Body of pancreas (tissue), 4 donors: ENCODE data around the gene HSPA1A. TPM values are rescaled to one million over a fixed set of nuclear protein-coding genes. Genes with fewer than 3 reads are reported as not detected.
"Not testable (repeated sequence)": the region's sequence is repeated elsewhere in the genome, so short reads cannot be mapped to it uniquely, and the experiment has no call there.

Experiments used
- ATAC-seq: fragments of 150-250 bp; one replicate; pipeline ENCODE4 v1.9.1; 2016
- DNase-seq, 4 donors: peaks; one replicate each; pipeline ENCODE4 v3.0.0-alpha.2; 2019
- H3K27ac ChIP-seq, 4 donors: fragments of 200-600 bp; sonication (generic); 1 replicate in 3 of 4; 2 replicates in 1 of 4; pipeline versions ENCODE4 v1.5.1 to v1.6.1; 2016 to 2019; ENCODE audit warnings: mild to moderate bottlenecking in 1 of 4, mixed read lengths in 1 of 4, moderate library complexity in 1 of 4
- H3K27me3 ChIP-seq, 2 donors: fragments of 200-600 bp; sonication (generic); one replicate each; pipeline ENCODE4 v1.6.0; 2016; ENCODE audit warnings: mild to moderate bottlenecking in 1 of 2
- H3K36me3 ChIP-seq, 2 donors: fragments of 200-600 bp; sonication (generic); replicated peaks in 1 of 2; 2 replicates each; pipeline ENCODE4 v1.5.1; 2016; ENCODE audit warnings: low read depth in 2 of 2; ENCODE audit not compliant: insufficient read depth in 1 of 2
- H3K4me1 ChIP-seq: fragments of 200-600 bp; sonication (generic); one replicate; pipeline ENCODE4 v1.6.0; 2016
- H3K4me3 ChIP-seq, 2 donors: fragments of 200-600 bp; sonication (generic); 1 replicate in 1 of 2; 2 replicates in 1 of 2; pipeline ENCODE4 v1.5.1; 2016 to 2019
- H3K9me3 ChIP-seq, 3 donors: fragments of 200-600 bp; sonication (generic); 1 replicate in 2 of 3; 2 replicates in 1 of 3; pipeline ENCODE4 v1.5.1; 2016
- POLR2A ChIP-seq, 3 donors: fragments of 450-650 bp; IDR thresholded peaks; one replicate each; pipeline ENCODE4 v1.6.1; 2016; ENCODE audit warnings: antibody characterized with exemption in 3 of 3, mild to moderate bottlenecking in 2 of 3
- whole genome bisulfite sequencing, 2 donors: methylation state at CpG; one replicate each; pipeline ENCODE4 v1.1.5; 2017; 5-methylcytosine and 5-hydroxymethylcytosine counted together
- intact Hi-C: fragments of 100-400 bp; cut with DNase I; formaldehyde crosslinking; loops from one replicate; pipeline ENCODE4 v1.15.1; 2023
- total RNA-seq, 2 donors: library from RNA; depleted of rRNA; stranded (reverse); fragments of >200 nt; gene quantifications; one replicate each; pipeline ENCODE4 v1.1.0, GENCODE V29; 2016
- TF ChIP-seq, protein P1 (sequence below), 7 experiments: fragments of 450-650 bp in 4 of 7; fragments of 200-600 bp in 3 of 7; sonication (generic) in 3 of 7; IDR thresholded peaks; one replicate each; pipeline ENCODE4 v1.5.1; 2016 to 2019; ENCODE audit warnings: antibody characterized with exemption in 7 of 7

HSPA1A gene
- total RNA-seq, 2 donors from 2014 or later = 70.9 to 92.1 TPM

DNA sequence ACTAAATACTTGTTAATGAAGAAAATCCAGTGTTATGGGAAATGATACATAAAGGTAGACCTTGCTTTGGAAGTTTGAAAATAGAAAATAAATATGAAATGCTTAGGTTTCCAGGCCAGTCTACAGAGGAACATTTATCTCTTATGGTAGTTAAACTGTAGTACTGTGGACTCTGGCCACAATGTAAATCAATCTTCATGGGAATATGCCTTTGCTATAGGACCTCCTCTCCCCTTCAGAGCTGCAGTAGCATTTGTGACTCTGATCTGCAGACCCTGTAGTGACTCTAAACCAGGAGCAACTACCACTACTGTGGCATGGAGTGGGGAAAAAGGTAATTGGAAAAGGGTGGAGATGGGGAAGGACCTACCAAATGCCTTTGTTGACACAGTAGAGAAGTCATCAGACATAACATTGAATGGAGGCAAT lies 4.5 kb downstream of the HSPA1A start:
- Histone ChIP-seq H3K27ac (peak overlapping the region in 2 of 4 donors; percentile 51 to 54), H3K9me3 (no peaks in the 10 kb centered on the region), H3K36me3 (no peaks in the 10 kb centered on the region), H3K4me3 (no peak overlapping the region), H3K4me1 (peaks cover 72% of the 10 kb centered on the region), H3K27me3 (no peaks in the 10 kb centered on the region)
- TF ChIP-seq, protein P1, sequence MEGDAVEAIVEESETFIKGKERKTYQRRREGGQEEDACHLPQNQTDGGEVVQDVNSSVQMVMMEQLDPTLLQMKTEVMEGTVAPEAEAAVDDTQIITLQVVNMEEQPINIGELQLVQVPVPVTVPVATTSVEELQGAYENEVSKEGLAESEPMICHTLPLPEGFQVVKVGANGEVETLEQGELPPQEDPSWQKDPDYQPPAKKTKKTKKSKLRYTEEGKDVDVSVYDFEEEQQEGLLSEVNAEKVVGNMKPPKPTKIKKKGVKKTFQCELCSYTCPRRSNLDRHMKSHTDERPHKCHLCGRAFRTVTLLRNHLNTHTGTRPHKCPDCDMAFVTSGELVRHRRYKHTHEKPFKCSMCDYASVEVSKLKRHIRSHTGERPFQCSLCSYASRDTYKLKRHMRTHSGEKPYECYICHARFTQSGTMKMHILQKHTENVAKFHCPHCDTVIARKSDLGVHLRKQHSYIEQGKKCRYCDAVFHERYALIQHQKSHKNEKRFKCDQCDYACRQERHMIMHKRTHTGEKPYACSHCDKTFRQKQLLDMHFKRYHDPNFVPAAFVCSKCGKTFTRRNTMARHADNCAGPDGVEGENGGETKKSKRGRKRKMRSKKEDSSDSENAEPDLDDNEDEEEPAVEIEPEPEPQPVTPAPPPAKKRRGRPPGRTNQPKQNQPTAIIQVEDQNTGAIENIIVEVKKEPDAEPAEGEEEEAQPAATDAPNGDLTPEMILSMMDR (IDR thresholded peaks at IDR 0.05) = no peak
- no peak for TF ChIP-seq POLR2A (IDR thresholded peaks at IDR 0.05)
- intact Hi-C loops = no loop called here
- DNase-seq (no peak), ATAC-seq (no peak)

DNA sequence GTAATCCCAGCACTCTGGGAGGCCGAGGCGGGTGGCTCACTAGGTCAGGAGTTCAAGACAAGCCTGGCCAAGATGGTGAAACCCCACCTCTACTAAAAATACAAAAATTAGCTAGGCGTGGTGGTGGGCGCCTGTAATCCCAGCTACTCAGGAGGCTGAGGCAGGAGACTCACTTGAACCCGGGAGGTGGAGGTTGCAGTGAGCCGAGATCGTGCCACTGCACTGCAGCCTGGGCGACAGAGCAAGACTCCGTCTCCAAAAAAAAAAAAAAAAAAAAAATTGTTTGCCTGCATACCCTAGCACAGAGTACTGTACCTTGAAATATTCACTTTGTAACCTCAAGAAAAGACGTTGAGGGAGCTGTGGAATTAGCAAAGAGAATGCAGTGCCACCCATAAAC lies 5.1 kb downstream of the HSPA1A start:
- H3K4me1 ChIP-seq = peaks cover 73% of the 10 kb centered on the region
- peak overlapping the region in 2 of 4 donors; percentile 51 to 54 for H3K27ac ChIP-seq
- 88% methylated on average over 10 of the region's 10 CpGs for whole genome bisulfite sequencing, 2 donors
- intact Hi-C loops, DNase-seq, H3K9me3 ChIP-seq, ATAC-seq, H3K27me3 ChIP-seq, H3K36me3 ChIP-seq, H3K4me3 ChIP-seq: not testable (repeated sequence)

DNA sequence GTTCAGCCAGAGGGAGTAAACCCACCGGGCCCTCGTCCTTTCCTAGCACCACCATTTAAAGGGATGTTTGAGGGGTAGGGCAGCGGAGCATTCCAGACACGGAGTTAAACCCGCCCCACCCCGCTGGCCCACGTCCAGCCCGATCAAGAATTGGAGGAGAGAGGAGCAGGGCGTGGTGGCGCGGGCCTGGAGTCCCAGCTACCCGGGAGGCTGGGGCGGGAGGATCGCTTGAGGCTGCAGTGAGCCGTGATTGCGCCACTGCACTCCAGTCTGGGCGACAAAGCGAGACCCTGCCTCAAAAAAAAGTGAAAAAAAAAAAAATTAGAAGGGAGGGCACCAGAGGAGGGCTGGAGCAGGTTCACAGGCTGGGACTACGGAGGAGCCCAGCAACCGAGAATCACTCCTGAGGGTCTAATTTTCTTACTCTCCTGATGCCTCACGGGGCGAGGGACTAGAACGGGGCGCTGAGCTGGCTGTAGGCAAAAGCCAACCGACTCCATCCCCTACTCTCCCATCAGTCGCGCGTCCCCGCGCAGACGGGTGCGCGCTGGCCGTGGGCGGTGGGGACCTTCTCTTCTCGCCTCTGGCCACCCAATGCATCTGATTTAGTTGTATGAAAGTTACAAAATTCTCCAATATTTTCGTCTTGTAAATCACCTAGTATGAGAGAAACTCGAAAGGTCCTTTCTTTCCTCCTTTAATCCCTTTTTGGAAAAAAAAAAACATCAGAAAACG lies 6.1 kb downstream of the HSPA1A start:
- Histone ChIP-seq H3K4me1 (peaks cover 84% of the 10 kb centered on the region), H3K9me3 (no peaks in the 10 kb centered on the region), H3K4me3 (peak overlapping the region in 1 of 2 donors; percentile 28), H3K36me3 (no peaks in the 10 kb centered on the region), H3K27ac (peak overlapping the region; percentile 95 to 100 (median 97)), H3K27me3 (no peaks in the 10 kb centered on the region)
- DNase-seq (peak; percentile 45 to 69 (median 54)), ATAC-seq (peak; percentile 50)
- WGBS, 2 donors = 1 to 6% methylated on average over 27 to 39 of the region's 39 CpGs
- intact Hi-C loops = no loop called here
- no peak for TF ChIP-seq POLR2A (IDR thresholded peaks at IDR 0.05)

DNA sequence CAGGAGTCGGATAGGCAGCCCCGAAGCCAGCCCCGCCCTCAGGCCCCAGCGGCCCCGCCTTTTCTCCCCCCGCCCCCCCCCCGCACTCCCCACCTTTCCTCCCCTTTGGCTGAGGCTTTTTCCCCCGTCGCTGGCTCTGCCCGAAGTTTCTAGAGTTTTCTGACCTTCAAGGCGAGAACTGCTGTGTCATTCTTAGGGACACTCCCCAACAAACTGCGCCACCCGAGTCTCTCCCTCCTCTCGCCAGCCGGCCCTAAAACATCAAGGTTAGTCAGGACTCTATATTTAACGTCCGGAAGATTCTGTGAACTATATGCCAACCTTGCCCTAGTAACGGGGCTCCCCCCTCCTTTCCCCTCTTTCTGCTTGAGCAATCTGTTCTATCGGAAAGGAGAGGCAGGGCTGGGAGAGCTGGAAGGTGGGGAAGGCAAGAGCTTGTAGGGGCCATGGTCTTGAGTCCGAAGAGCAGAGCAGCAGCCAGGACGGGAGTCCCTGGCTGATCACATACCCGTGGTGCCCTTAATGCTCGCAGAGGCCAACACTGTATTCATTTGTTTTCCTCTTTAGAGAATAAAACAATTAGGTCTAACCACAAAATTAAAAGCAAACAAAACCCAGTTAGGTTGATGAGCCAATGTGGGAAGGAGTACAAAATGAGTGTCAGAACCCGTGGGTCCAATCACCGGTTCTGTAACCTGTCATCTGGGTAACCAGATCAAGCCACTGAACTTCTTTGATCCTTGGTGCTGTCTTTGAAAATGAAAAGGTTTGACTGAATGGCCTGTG lies 6.9 kb downstream of the HSPA1A start:
- Histone ChIP-seq H3K9me3 (no peaks in the 10 kb centered on the region), H3K4me3 (peak overlapping the region in 1 of 2 donors; percentile 28), H3K4me1 (peaks cover 88% of the 10 kb centered on the region), H3K27me3 (no peaks in the 10 kb centered on the region), H3K27ac (peak overlapping the region; percentile 95 to 100 (median 97)), H3K36me3 (no peaks in the 10 kb centered on the region)
- peak; percentile 89 to 94 (median 92) for DNase-seq
- intact Hi-C loops = no loop called here
- 2% methylated on average over 22 to 25 of the region's 25 CpGs for WGBS, 2 donors
- peak; percentile 69 to 86 (median 84) for TF ChIP-seq POLR2A (IDR thresholded peaks at IDR 0.05)
- TF ChIP-seq, protein P1 (IDR thresholded peaks at IDR 0.05) = no peak
- ATAC-seq = peak; percentile 82

DNA sequence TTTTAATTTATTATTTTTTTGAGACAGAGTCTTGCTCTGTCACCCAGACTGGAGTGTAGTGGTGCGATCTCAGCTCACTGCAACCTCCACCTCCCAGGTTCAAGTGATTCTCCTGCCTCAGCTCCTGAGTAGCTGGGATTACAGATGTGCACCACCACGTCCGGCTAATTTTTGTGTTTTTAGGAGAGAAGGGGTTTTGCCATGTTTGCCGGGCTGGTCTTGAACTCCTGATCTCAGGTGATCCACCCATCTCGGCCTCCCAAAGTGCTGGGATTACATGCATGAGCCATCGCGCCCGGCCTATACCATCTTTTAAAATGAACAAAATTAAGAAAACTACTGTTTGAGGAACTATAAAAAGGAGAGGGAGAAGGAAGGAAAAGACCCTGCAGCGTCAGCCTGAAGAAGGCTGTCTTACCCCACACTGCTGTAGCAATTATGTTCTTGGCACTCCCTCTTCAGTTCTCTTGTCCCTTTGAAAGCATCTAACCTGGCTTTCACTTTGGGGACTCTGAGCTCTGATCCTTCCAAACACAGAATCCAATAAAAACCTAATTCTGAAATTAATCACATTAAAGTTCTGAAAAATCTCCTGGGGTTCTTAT lies 8.4 kb downstream of the HSPA1A start:
- ATAC-seq, H3K4me3 ChIP-seq, DNase-seq, H3K36me3 ChIP-seq, intact Hi-C loops, H3K9me3 ChIP-seq, H3K27me3 ChIP-seq: not testable (repeated sequence)
- peak overlapping the region in 3 of 4 donors; percentile 96 to 100 (median 98) for H3K27ac ChIP-seq
- 73 to 90% methylated on average over 9 of the region's 9 CpGs for WGBS, 2 donors
- H3K4me1 ChIP-seq = peaks cover 74% of the 10 kb centered on the region

DNA sequence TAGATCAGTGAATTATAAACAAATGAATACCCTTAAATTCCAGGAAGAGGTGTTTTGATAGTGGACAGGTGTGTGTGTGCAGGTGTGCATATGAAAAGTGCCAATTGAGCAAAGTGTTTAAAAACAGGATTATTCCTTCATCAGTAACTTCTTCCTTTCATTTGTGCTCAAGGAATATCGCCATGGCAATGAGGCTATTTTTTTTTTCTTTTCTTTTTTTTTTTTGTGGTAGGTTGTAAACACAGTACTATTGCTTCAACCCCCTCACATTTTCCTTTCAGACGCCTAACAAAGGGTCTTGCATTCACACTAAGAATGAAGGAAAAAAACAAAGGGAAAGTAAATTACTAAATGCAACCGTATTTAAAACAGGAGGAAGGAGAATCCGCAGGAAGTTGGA lies 10.2 kb downstream of the HSPA1A start:
- Histone ChIP-seq H3K4me1 (peaks cover 58% of the 10 kb centered on the region), H3K9me3 (no peaks in the 10 kb centered on the region), H3K36me3 (no peaks in the 10 kb centered on the region), H3K4me3 (no peak overlapping the region), H3K27me3 (no peaks in the 10 kb centered on the region), H3K27ac (peak overlapping the region; percentile 82 to 100 (median 97))
- ATAC-seq (no peak), DNase-seq (no peak)
- intact Hi-C loops = no loop called here
- 23 to 35% methylated on average over 4 of the region's 4 CpGs for WGBS, 2 donors
- no peak for TF ChIP-seq POLR2A (IDR thresholded peaks at IDR 0.05)
- TF ChIP-seq, protein P1 (IDR thresholded peaks at IDR 0.05) = no peak
